Superior temporal gyrus (tissue), 1 donor: ENCODE measurements around the gene SLC45A3.

Source experiments
- DNase-seq: peaks from one replicate; pipeline ENCODE4 v3.0.0-alpha.2; 2016; ENCODE audit errors: extremely low spot score

The SLC45A3 gene

GRCh38 chr1:205668951-205669340, 11.4 kb downstream of the SLC45A3 start:
- no peak for DNase-seq

GRCh38 chr1:205667909-205668643, 12.2 kb downstream of the SLC45A3 start:
- no peak for DNase-seq

GRCh38 chr1:205666372-205667166, 13.7 kb downstream of the SLC45A3 start:
- no peak for DNase-seq

- DNase-seq = no peak
Observed at GRCh38 chr1:205665201-205666045, 14.9 kb downstream of the SLC45A3 start.

- DNase-seq = no peak
Observed at GRCh38 chr1:205664399-205665017, 15.8 kb downstream of the SLC45A3 start.

GRCh38 chr1:205663286-205663936, 16.9 kb downstream of the SLC45A3 start:
- no peak for DNase-seq

GRCh38 chr1:205662791-205663190, 17.5 kb downstream of the SLC45A3 start:
- DNase-seq = no peak

- no peak for DNase-seq
Observed at GRCh38 chr1:205662135-205662738, 18.1 kb downstream of the SLC45A3 start.

GRCh38 chr1:205661429-205662134, 18.7 kb downstream of the SLC45A3 start:
- DNase-seq = no peak

- DNase-seq = no peak
Observed at GRCh38 chr1:205660361-205660760, 19.9 kb downstream of the SLC45A3 start.

GRCh38 chr1:205658943-205659581, 21.2 kb downstream of the SLC45A3 start:
- peak; percentile 96 for DNase-seq

- DNase-seq = no peak
Observed at GRCh38 chr1:205656236-205656635, 24.1 kb downstream of the SLC45A3 start.

GRCh38 chr1:205652984-205653383, 27.3 kb downstream of the SLC45A3 start:
- no peak for DNase-seq

GRCh38 chr1:205650241-205650640, 30.1 kb downstream of the SLC45A3 start:
- DNase-seq = no peak

GRCh38 chr1:205645519-205645918, 34.8 kb downstream of the SLC45A3 start:
- no peak for DNase-seq

GRCh38 chr1:205642679-205643307, 37.5 kb downstream of the SLC45A3 start:
- no peak for DNase-seq

GRCh38 chr1:205639567-205639966, 40.7 kb downstream of the SLC45A3 start:
- no peak for DNase-seq

- DNase-seq = no peak
Observed at GRCh38 chr1:205637854-205638468, 42.3 kb downstream of the SLC45A3 start.

GRCh38 chr1:205636732-205637131, 43.6 kb downstream of the SLC45A3 start:
- no peak for DNase-seq
